Midbrain (tissue), 1 donor: ENCODE results near the gene RAB3C.

Experiments
- DNase-seq: peaks from one replicate; lab custom pipeline; 2025; lab: John Stamatoyannopoulos, UW

Gene RAB3C

GRCh38 chr5:58773744-58774441, 191.0 kb downstream of the RAB3C start:
- peak; percentile 43 for DNase-seq

- DNase-seq: no peak
These were observed 192.1 kb downstream of the RAB3C start for GRCh38 chr5:58774937-58775336.

GRCh38 chr5:58775701-58776262, 192.9 kb downstream of the RAB3C start:
- no peak for DNase-seq

GRCh38 chr5:58776559-58776958, 193.7 kb downstream of the RAB3C start:
- no peak for DNase-seq

- no peak for DNase-seq
These were observed 196.0 kb downstream of the RAB3C start for GRCh38 chr5:58778888-58779287.

- DNase-seq: no peak
These were observed 203.2 kb downstream of the RAB3C start for GRCh38 chr5:58786035-58786434.

- DNase-seq: no peak
These were observed 203.9 kb downstream of the RAB3C start for GRCh38 chr5:58786711-58787303.

GRCh38 chr5:58787987-58788386, 205.1 kb downstream of the RAB3C start:
- DNase-seq: no peak

- DNase-seq: no peak
These were observed 211.2 kb downstream of the RAB3C start for GRCh38 chr5:58793888-58794657.

- DNase-seq: no peak
These were observed 212.0 kb downstream of the RAB3C start for GRCh38 chr5:58794875-58795274.

GRCh38 chr5:58795327-58795726, 212.5 kb downstream of the RAB3C start:
- DNase-seq: no peak

GRCh38 chr5:58797021-58797420, 214.1 kb downstream of the RAB3C start:
- DNase-seq: no peak

GRCh38 chr5:58800356-58800755, 217.5 kb downstream of the RAB3C start:
- DNase-seq: no peak

- no peak for DNase-seq
These were observed 218.1 kb downstream of the RAB3C start for GRCh38 chr5:58800861-58801540.

- DNase-seq: no peak
These were observed 220.2 kb downstream of the RAB3C start for GRCh38 chr5:58803056-58803455.

GRCh38 chr5:58804291-58804690, 221.4 kb downstream of the RAB3C start:
- no peak for DNase-seq

GRCh38 chr5:58810086-58810485, 227.2 kb downstream of the RAB3C start:
- DNase-seq: no peak

- DNase-seq: no peak
These were observed 231.0 kb downstream of the RAB3C start for GRCh38 chr5:58813855-58814254.

- no peak for DNase-seq
These were observed 233.4 kb downstream of the RAB3C start for GRCh38 chr5:58816181-58816731.

GRCh38 chr5:58818465-58818864, 235.6 kb downstream of the RAB3C start:
- DNase-seq: no peak

- no peak for DNase-seq
These were observed 242.6 kb downstream of the RAB3C start for GRCh38 chr5:58825441-58825840.

GRCh38 chr5:58825899-58826298, 243.0 kb downstream of the RAB3C start:
- no peak for DNase-seq
